ENCODE results near the gene RIPPLY3. TPM values are rescaled to one million over a fixed set of nuclear protein-coding genes. Genes with fewer than 3 reads are reported as not detected.

The RIPPLY3 gene
- total and polyA plus RNA-seq, 9 donors = not detected

- no peaks in the 10 kb centered on the region for H3K27me3 ChIP-seq
- H3K9me3 ChIP-seq = no peaks in the 10 kb centered on the region
- H3K4me1 ChIP-seq (ENCODE audit: insufficient read depth) = no peaks in the 10 kb centered on the region
- DNase-seq = no peak
- WGBS, 3 donors = 23 to 45% (median 26%) methylated on average over 4 of the region's 4 CpGs
- TF ChIP-seq EP300 (IDR thresholded peaks at IDR 0.05) (no peak), POLR2A (IDR thresholded peaks at IDR 0.05) (no peak), CTCF (IDR thresholded peaks at IDR 0.05) (no peak)
- H3K36me3 ChIP-seq = no peaks in the 10 kb centered on the region
- H3K4me3 ChIP-seq = no peak overlapping the region
- intact Hi-C loops (cut with DNase I) = no loop called here
- no peak overlapping the region for H3K27ac ChIP-seq
These were observed 20.0 kb downstream of the RIPPLY3 start for GRCh38 chr21:37026499-37026898.

GRCh38 chr21:37028570-37028969, 22.1 kb downstream of the RIPPLY3 start:
- WGBS, 3 donors = 82 to 92% (median 87%) methylated on average over 4 of the region's 4 CpGs
- Histone ChIP-seq H3K27me3 (no peaks in the 10 kb centered on the region), H3K4me3 (no peak overlapping the region), H3K4me1 (ENCODE audit: insufficient read depth) (no peaks in the 10 kb centered on the region), H3K36me3 (no peaks in the 10 kb centered on the region), H3K27ac (no peak overlapping the region), H3K9me3 (no peaks in the 10 kb centered on the region)
- TF ChIP-seq CTCF (IDR thresholded peaks at IDR 0.05) (no peak), EP300 (IDR thresholded peaks at IDR 0.05) (no peak), POLR2A (IDR thresholded peaks at IDR 0.05) (no peak)
- no peak for DNase-seq
- intact Hi-C loops (cut with DNase I) = no loop called here

DNA sequence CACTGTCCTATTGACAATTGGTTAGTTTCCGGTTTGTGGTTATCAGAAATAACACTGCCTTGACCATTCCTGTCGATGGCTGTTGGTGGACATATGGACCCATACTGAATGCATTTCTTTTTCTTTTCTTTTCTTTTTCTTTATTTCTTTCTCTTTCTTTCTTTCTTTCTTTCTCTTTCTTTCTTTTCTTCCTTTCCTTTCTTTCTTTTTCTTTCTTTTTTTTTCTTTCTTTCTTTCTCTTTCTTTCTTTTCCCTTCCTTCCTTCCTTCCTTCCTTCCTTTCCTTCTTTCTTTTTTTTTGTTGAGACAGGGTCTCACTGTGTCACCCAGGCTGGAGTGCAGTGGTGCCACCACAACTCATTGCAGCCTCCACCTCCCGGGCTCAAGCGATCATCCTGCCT, 24.4 kb downstream of the RIPPLY3 start:
- no peak for DNase-seq
- no peaks in the 10 kb centered on the region for H3K36me3 ChIP-seq
- no peaks in the 10 kb centered on the region for H3K27me3 ChIP-seq
- H3K27ac ChIP-seq = no peak overlapping the region
- H3K9me3 ChIP-seq = no peaks in the 10 kb centered on the region
- WGBS, 3 donors = 93 to 98% (median 97%) methylated on average over 4 of the region's 4 CpGs
- no peak overlapping the region for H3K4me3 ChIP-seq
- H3K4me1 ChIP-seq (ENCODE audit: insufficient read depth) = no peaks in the 10 kb centered on the region
- intact Hi-C loops (cut with DNase I) = no loop called here
- TF ChIP-seq POLR2A (IDR thresholded peaks at IDR 0.05) (no peak), EP300 (IDR thresholded peaks at IDR 0.05) (no peak), CTCF (IDR thresholded peaks at IDR 0.05) (no peak)

GRCh38 chr21:37032293-37032692, 25.8 kb downstream of the RIPPLY3 start:
- intact Hi-C loops (cut with DNase I) = no loop called here
- Histone ChIP-seq H3K9me3 (no peaks in the 10 kb centered on the region), H3K4me1 (ENCODE audit: insufficient read depth) (no peaks in the 10 kb centered on the region), H3K36me3 (no peaks in the 10 kb centered on the region), H3K27ac (no peak overlapping the region), H3K4me3 (no peak overlapping the region), H3K27me3 (no peaks in the 10 kb centered on the region)
- WGBS, 3 donors = 83 to 85% (median 85%) methylated on average over 5 of the region's 5 CpGs
- no peak for DNase-seq
- TF ChIP-seq EP300 (IDR thresholded peaks at IDR 0.05) = no peak
- no peak for TF ChIP-seq CTCF (IDR thresholded peaks at IDR 0.05)
- no peak for TF ChIP-seq POLR2A (IDR thresholded peaks at IDR 0.05)
